ENCODE measurements around the gene ZNF536.

Gene ZNF536

GRCh38 chr19:30446850-30447552, 74.8 kb downstream of the ZNF536 start:
- POLR2A ChIA-PET (ENCODE audit: low non-redundant PET), result no interaction called here
- CTCF ChIA-PET, result interaction anchor here (0.7 kb wide), 1 partner anchor 11 kb away, joined by 3 read pairs; no protein-coding TSS in a partner anchor
- no peak overlapping the region for H3K27ac ChIP-seq
- no peak for DNase-seq (ENCODE audit: low spot score)
- TF ChIP-seq CTCF (conservative IDR thresholded peaks at IDR 0.05; ENCODE audit: low read depth), result no peak

- no peak for TF ChIP-seq CTCF (conservative IDR thresholded peaks at IDR 0.05; ENCODE audit: low read depth)
- no peak for DNase-seq (ENCODE audit: low spot score)
- ChIA-PET CTCF (interaction anchor here (0.7 kb wide), 1 partner anchor 10 kb away, joined by 3 read pairs; no protein-coding TSS in a partner anchor), POLR2A (ENCODE audit: low non-redundant PET) (no interaction called here)
- H3K27ac ChIP-seq, result no peak overlapping the region
Measured at GRCh38 chr19:30447553-30447870, 75.3 kb downstream of the ZNF536 start.

GRCh38 chr19:30448386-30449077, 76.3 kb downstream of the ZNF536 start:
- TF ChIP-seq CTCF (conservative IDR thresholded peaks at IDR 0.05; ENCODE audit: low read depth), result no peak
- DNase-seq (ENCODE audit: low spot score), result no peak
- CTCF ChIA-PET, result no interaction called here
- POLR2A ChIA-PET (ENCODE audit: low non-redundant PET), result no interaction called here
- H3K27ac ChIP-seq, result no peak overlapping the region

GRCh38 chr19:30449078-30449590, 77.0 kb downstream of the ZNF536 start:
- no peak for DNase-seq (ENCODE audit: low spot score)
- POLR2A ChIA-PET (ENCODE audit: low non-redundant PET), result no interaction called here
- CTCF ChIA-PET, result no interaction called here
- no peak for TF ChIP-seq CTCF (conservative IDR thresholded peaks at IDR 0.05; ENCODE audit: low read depth)
- H3K27ac ChIP-seq, result no peak overlapping the region

GRCh38 chr19:30449673-30450072, 77.5 kb downstream of the ZNF536 start:
- TF ChIP-seq CTCF (conservative IDR thresholded peaks at IDR 0.05; ENCODE audit: low read depth), result no peak
- ChIA-PET POLR2A (ENCODE audit: low non-redundant PET) (no interaction called here), CTCF (interaction anchor here (0.7 kb wide), 1 partner anchor 16 kb away, joined by 4 read pairs; no protein-coding TSS in a partner anchor)
- H3K27ac ChIP-seq, result no peak overlapping the region
- DNase-seq (ENCODE audit: low spot score), result no peak

- POLR2A ChIA-PET (ENCODE audit: low non-redundant PET), result no interaction called here
- no peak overlapping the region for H3K27ac ChIP-seq
- no peak for TF ChIP-seq CTCF (conservative IDR thresholded peaks at IDR 0.05; ENCODE audit: low read depth)
- CTCF ChIA-PET, result interaction anchor here (0.7 kb wide), 1 partner anchor 15 kb away, joined by 4 read pairs; no protein-coding TSS in a partner anchor
- DNase-seq (ENCODE audit: low spot score), result no peak
Measured at GRCh38 chr19:30450100-30450499, 77.9 kb downstream of the ZNF536 start.

Measured in RWPE1 (cell line).